ENCODE data around the gene KLHL26.

The KLHL26 gene

DNA sequence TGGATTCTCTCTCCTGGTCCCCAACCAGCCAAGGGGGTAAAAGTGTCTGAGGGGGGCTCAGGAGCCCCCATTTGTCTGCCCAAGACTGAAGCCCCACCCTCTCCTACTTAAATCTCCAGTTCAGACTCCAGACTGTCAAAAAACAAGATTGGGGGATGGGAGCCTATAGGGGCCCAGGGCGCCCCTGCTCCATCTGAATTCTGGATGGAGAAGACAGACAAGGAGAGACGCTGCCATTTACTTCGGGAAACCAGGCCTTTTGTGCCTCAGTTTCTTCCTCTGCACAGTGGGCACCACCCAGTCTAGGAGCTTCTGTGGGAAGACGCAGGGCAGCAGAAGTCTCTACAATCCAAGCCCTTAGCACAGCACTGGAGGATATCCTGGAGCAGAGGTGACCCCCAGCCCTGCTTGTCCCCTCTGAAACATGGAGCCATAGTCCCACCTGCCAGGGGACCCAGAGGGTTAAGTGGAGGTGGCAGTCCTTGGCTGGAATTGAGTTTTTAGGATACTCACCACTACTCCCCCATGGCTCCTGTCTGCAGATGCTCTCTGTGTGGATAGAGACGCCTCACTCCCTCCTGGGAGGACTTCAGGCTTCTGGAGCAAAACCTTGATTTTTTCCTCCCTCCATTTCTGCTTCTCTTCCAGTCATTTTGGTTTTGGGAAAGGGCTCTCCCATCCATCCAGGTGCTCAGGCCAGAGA is 28.6 kb upstream of the KLHL26 start:
- TF ChIP-seq CTCF (IDR thresholded peaks at IDR 0.05; ENCODE audit: borderline replicate concordance, insufficient read depth, low read depth, low read length) = no peak
- H3K4me3 ChIP-seq (ENCODE audit: low read depth, low read length) = no peak overlapping the region

DNA sequence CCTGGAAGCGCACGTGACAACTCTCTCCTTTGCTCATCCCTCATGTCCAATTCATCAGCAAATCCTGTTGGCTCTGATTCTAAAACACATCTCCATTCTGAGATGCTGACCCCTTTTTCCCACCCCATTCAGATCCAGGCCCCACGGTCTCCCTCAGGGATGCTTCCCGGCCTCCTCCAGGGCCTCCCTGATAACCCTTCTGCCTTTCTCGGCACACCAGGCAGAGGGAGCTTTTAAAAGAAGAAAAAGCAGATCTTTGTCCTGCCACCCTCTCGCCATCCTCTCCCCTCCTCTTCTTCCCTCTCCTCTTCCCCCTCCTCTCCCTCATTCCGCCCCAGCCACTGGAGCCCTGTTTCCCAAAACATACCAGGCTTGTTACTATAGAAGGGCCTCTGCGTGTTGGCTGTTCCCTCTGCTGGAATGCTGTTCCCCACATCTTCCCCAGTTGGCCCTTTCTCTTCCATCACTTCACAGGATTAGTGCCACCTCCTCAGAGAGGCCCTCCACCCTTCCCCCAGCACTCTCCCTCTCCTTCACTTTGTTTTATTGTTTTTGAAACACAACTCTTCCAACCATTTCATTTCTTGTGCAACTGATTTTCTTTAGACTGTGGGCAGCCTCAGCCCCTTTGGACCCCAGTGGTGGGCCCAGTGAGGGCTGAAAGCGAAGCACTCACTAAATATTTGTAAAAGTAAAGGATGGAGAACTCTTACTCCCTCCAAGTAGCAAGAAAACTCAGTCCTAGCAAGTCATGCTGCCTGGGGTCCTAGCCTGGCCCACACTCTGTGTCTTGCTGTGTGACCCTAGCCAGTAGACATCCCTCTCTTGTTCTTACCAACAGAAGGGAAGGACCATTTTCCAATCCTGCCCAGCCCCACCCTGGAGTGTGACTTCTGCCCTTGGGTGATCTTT is 27.8 kb upstream of the KLHL26 start:
- H3K4me3 ChIP-seq (ENCODE audit: low read depth, low read length) = no peak overlapping the region
- no peak for TF ChIP-seq CTCF (IDR thresholded peaks at IDR 0.05; ENCODE audit: borderline replicate concordance, insufficient read depth, low read depth, low read length)

DNA sequence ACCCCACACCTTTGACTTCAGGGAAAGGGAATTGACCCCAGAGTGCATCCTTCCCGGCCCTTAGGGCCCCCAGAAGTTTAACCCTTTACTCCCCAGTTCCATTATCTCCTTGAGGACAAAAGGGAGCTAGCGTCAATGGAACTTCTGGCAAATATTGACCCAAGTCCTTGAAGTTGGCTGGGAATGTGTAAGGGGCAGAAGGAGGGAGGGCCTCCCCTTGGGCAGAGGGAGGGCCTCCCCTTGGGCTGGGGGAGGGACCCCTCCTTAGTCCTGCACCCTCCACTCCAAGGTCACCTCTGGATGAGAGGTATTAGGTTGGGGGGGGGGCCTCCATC is 27.1 kb upstream of the KLHL26 start:
- H3K4me3 ChIP-seq (ENCODE audit: low read depth, low read length) = no peak overlapping the region
- TF ChIP-seq CTCF (IDR thresholded peaks at IDR 0.05; ENCODE audit: borderline replicate concordance, insufficient read depth, low read depth, low read length) = no peak

DNA sequence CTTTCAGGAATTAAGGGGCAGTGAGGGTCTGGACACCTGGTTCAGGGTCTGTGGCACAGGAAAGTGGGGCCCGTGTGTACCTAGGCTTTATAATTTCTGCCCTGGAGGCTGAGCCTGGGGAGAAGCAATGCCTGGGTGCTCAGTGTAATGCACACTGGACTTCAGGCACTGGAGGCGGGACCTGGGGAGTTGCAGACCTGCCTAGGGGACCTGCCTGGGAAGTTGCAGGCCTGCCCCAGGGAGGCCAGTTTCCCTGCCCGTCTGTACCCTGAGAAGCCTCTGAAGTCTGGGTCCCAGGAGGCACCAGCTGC is 26.6 kb upstream of the KLHL26 start:
- no peak for TF ChIP-seq CTCF (IDR thresholded peaks at IDR 0.05; ENCODE audit: borderline replicate concordance, insufficient read depth, low read depth, low read length)
- H3K4me3 ChIP-seq (ENCODE audit: low read depth, low read length) = no peak overlapping the region

DNA sequence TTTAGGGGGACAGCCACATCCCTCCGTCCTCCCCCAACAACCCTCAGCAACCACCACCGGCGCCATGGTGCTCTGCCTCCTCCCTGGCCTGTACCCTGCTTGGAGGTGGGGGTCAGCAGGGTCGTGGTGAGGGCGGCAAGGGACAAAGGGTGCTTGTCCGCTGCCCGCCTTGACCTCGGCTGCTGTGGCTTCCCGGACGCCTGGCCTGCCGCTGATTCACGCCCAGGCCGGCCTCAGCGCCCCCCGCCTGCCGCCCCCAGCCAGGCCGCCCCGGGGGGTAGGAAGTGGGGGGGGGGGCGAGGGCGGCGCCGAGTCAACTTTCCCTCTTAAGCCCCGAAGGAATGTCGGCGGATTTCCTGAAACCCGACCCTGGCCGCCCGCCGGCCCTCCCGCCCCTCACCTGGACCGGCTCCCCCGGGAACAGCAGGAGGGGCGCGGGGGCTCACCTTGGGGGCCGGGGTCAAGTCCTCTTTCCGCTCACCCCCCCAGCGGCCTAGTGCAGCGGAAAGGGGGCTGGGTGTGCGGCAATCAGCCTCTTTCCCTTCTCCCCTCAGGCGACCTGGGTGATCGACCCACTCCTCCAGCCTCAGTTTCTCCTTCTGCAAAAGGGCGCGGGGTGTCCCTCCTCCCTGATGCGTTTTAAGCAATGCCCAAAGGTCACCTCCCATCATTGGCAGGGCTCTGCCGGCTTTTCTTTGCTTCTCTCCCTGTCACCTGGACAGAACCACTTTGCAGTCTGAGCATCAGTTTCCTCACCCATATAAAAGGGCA is 26.1 kb upstream of the KLHL26 start:
- no peak overlapping the region for H3K4me3 ChIP-seq (ENCODE audit: low read depth, low read length)
- no peak for TF ChIP-seq CTCF (IDR thresholded peaks at IDR 0.05; ENCODE audit: borderline replicate concordance, insufficient read depth, low read depth, low read length)

- TF ChIP-seq CTCF (IDR thresholded peaks at IDR 0.05; ENCODE audit: borderline replicate concordance, insufficient read depth, low read depth, low read length) = no peak
- no peak overlapping the region for H3K4me3 ChIP-seq (ENCODE audit: low read depth, low read length)
These were observed 25.3 kb upstream of the KLHL26 start for GRCh38 chr19:18611327-18612050.

All from GM12875 (cell line).